Measurements from ENCODE around the gene NDUFB7. TPM values are rescaled to one million over a fixed set of nuclear protein-coding genes. Genes with fewer than 3 reads are reported as not detected.
A peak's percentile ranks its signal among the peaks of the same experiment; 100 is the strongest.
"Not testable (repeated sequence)": the region's sequence is repeated elsewhere in the genome, so short reads cannot be mapped to it uniquely, and the experiment has no call there.

The NDUFB7 gene
- 137 and 188 TPM in 2 replicates for total RNA-seq (ENCODE audit: low replicate concordance)
- long read RNA-seq, transcript NDUFB7-201 (3 exons, 531 nt) = major isoform, 31 of 32 reads
- long read RNA-seq, partial matches to known transcripts = 0 of 32 reads
- long read RNA-seq, other reads (novel, unspliced or antisense) = 1 of 32 reads

- DNase-seq (ENCODE audit: extremely low spot score, unreplicated experiment) = peak; percentile 89
- no peaks in the 10 kb centered on the region for H3K9me3 Mint-ChIP-seq
Measured at GRCh38 chr19:14571695-14572490, at the start of gene NDUFB7. TSS of gene NDUFB7 (minus strand) at chr19:14572066. CDS start at chr19:14572000, 66 bp downstream.

DNA sequence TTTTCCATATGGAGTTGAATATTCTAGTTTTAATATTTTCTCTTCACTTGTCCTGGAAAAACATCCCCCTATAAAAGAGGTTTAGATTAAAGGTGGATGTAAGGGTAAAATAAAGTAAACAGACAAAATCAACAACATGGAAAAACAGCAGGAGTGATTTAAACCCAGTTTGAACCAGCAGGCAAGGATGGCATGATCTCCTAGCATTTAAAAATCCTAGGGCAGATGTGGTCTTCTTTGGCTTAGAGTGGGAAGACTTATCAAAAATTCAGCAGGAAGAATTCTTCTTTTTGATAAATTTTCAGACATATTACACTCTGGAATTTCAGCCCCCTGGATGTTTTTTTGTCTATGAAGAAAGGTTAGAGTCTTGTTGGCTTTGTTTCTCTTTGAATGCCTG is 47.5 kb upstream of the NDUFB7 start:
- H3K9me3 Mint-ChIP-seq = peaks cover 15% of the 10 kb centered on the region
- H3K27ac Mint-ChIP-seq = no peak overlapping the region
- H3K27me3 Mint-ChIP-seq = no peaks in the 10 kb centered on the region
- no peak overlapping the region for H3K4me3 Mint-ChIP-seq
- no peaks in the 10 kb centered on the region for H3K4me1 Mint-ChIP-seq (ENCODE audit: unreplicated experiment)
- H3K36me3 Mint-ChIP-seq = no peaks in the 10 kb centered on the region
- no peak for TF ChIP-seq CTCF (conservative IDR thresholded peaks at IDR 0.05)
- DNase-seq (ENCODE audit: extremely low spot score, unreplicated experiment) = no peak

More at GRCh38 chr19:14571695-14572490, at the start of gene NDUFB7:
- Mint-ChIP-seq H3K4me3 (peak within 1 kb of the TSS; percentile 95), H3K27me3 (no peaks in the 10 kb centered on the region), H3K4me1 (ENCODE audit: unreplicated experiment) (peaks cover 19% of the 10 kb centered on the region), H3K27ac (peak within 1 kb of the TSS; percentile 85), H3K36me3 (peaks cover 3% of the 10 kb centered on the region)
- TF ChIP-seq CTCF (conservative IDR thresholded peaks at IDR 0.05) = peak; percentile 77

DNA sequence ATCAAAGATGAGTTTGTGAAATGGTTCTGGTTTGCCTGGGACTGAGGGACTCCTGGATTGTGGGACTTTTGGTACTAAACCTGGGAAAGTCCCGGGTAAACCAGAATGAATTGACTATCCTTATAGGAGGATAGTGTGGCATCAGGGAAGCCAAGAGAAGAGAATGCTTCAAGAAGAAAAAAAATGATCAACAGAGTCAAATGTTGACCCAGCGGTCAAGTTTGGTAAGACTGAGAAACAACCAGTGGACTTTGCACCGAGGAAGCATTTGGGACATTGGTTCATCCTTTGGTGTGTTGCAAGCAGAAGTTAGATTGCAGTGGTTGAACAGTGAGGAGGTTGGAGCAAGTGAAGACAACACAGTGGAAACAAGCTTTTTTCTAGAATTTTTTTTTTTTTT is 44.5 kb upstream of the NDUFB7 start:
- no peak for DNase-seq (ENCODE audit: extremely low spot score, unreplicated experiment)
- Mint-ChIP-seq H3K4me3 (no peak overlapping the region), H3K36me3 (no peaks in the 10 kb centered on the region), H3K9me3 (peaks cover 15% of the 10 kb centered on the region), H3K4me1 (ENCODE audit: unreplicated experiment) (no peaks in the 10 kb centered on the region), H3K27me3 (no peaks in the 10 kb centered on the region), H3K27ac (no peak overlapping the region)
- no peak for TF ChIP-seq CTCF (conservative IDR thresholded peaks at IDR 0.05)

GRCh38 chr19:14615623-14616022 is 43.8 kb upstream of the NDUFB7 start:
- no peak overlapping the region for H3K27ac Mint-ChIP-seq
- no peaks in the 10 kb centered on the region for H3K4me1 Mint-ChIP-seq (ENCODE audit: unreplicated experiment)
- no peaks in the 10 kb centered on the region for H3K27me3 Mint-ChIP-seq
- H3K36me3 Mint-ChIP-seq = no peaks in the 10 kb centered on the region
- no peak for DNase-seq (ENCODE audit: extremely low spot score, unreplicated experiment)
- H3K9me3 Mint-ChIP-seq = peaks cover 15% of the 10 kb centered on the region
- H3K4me3 Mint-ChIP-seq = no peak overlapping the region
- TF ChIP-seq CTCF (conservative IDR thresholded peaks at IDR 0.05) = no peak

DNA sequence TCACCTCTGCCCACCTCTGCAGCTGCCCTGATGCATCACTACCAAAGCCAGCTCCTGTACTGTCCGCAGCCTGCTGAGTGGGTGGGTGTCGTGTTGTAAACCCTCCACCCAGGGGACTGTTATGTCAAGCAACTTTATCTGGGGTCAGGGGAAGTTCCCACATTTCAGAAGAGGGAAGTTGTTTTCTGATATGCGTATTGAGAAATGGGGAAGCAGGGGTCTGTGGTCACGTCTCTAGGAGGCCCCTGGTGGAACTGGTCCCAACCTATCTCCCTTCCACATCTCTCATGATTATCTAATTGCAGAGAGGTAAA is 42.2 kb upstream of the NDUFB7 start:
- H3K27ac Mint-ChIP-seq = no peak overlapping the region
- TF ChIP-seq CTCF (conservative IDR thresholded peaks at IDR 0.05) = no peak
- H3K9me3 Mint-ChIP-seq = peaks cover 6% of the 10 kb centered on the region
- no peaks in the 10 kb centered on the region for H3K27me3 Mint-ChIP-seq
- H3K4me3 Mint-ChIP-seq = no peak overlapping the region
- DNase-seq (ENCODE audit: extremely low spot score, unreplicated experiment) = no peak
- no peaks in the 10 kb centered on the region for H3K36me3 Mint-ChIP-seq
- H3K4me1 Mint-ChIP-seq (ENCODE audit: unreplicated experiment) = no peaks in the 10 kb centered on the region

GRCh38 chr19:14613399-14614098 is 41.7 kb upstream of the NDUFB7 start:
- not testable (repeated sequence) for H3K27ac Mint-ChIP-seq; H3K36me3 Mint-ChIP-seq; H3K27me3 Mint-ChIP-seq; DNase-seq (ENCODE audit: extremely low spot score, unreplicated experiment); H3K4me1 Mint-ChIP-seq (ENCODE audit: unreplicated experiment); H3K4me3 Mint-ChIP-seq; H3K9me3 Mint-ChIP-seq

Data from type B pancreatic cell (in vitro differentiated cells).